Measurements from ENCODE around the gene ERGIC3. TPM values are rescaled to one million over a fixed set of nuclear protein-coding genes. Genes with fewer than 3 reads are reported as not detected.
"Not testable (repeated sequence)": the region's sequence is repeated elsewhere in the genome, so short reads cannot be mapped to it uniquely, and the experiment has no call there.

Gene ERGIC3
- total RNA-seq, 1 donor = 331 TPM

GRCh38 chr20:35517125-35517524 lies 24.8 kb upstream of the ERGIC3 start:
- TF ChIP-seq CTCF (IDR thresholded peaks at IDR 0.05; ENCODE audit: insufficient read depth, low read length) = no peak
- no peak for DNase-seq (ENCODE audit: low read depth)
- H3K4me3 ChIP-seq (ENCODE audit: low read depth, low read length) = no peak overlapping the region

GRCh38 chr20:35517767-35518166 lies 24.1 kb upstream of the ERGIC3 start:
- H3K4me3 ChIP-seq (ENCODE audit: low read depth, low read length); DNase-seq (ENCODE audit: low read depth): not testable (repeated sequence)

GRCh38 chr20:35518955-35519354 lies 22.9 kb upstream of the ERGIC3 start:
- TF ChIP-seq CTCF (IDR thresholded peaks at IDR 0.05; ENCODE audit: insufficient read depth, low read length) = no peak
- H3K4me3 ChIP-seq (ENCODE audit: low read depth, low read length) = no peak overlapping the region
- DNase-seq (ENCODE audit: low read depth) = no peak

GRCh38 chr20:35523298-35523888 lies 18.5 kb upstream of the ERGIC3 start:
- DNase-seq (ENCODE audit: low read depth) = no peak
- peak; percentile 72 for TF ChIP-seq CTCF (IDR thresholded peaks at IDR 0.05; ENCODE audit: insufficient read depth, low read length)
- no peak overlapping the region for H3K4me3 ChIP-seq (ENCODE audit: low read depth, low read length)

GRCh38 chr20:35525639-35526038 lies 16.2 kb upstream of the ERGIC3 start:
- H3K4me3 ChIP-seq (ENCODE audit: low read depth, low read length) = no peak overlapping the region
- no peak for TF ChIP-seq CTCF (IDR thresholded peaks at IDR 0.05; ENCODE audit: insufficient read depth, low read length)
- DNase-seq (ENCODE audit: low read depth) = no peak

- no peak overlapping the region for H3K4me3 ChIP-seq (ENCODE audit: low read depth, low read length)
- no peak for TF ChIP-seq CTCF (IDR thresholded peaks at IDR 0.05; ENCODE audit: insufficient read depth, low read length)
- DNase-seq (ENCODE audit: low read depth) = no peak
Measured at GRCh38 chr20:35527122-35527769, 14.6 kb upstream of the ERGIC3 start.

- no peak for TF ChIP-seq CTCF (IDR thresholded peaks at IDR 0.05; ENCODE audit: insufficient read depth, low read length)
- no peak for DNase-seq (ENCODE audit: low read depth)
- H3K4me3 ChIP-seq (ENCODE audit: low read depth, low read length) = no peak within 1 kb of the TSS
Measured at GRCh38 chr20:35529552-35529951, 12.3 kb upstream of the ERGIC3 start, which contains the start of gene C20orf173. Gene C20orf173 (minus strand): TSS chr20:35529652. CDS start chr20:35529373, 279 bp downstream.

Data from fibroblast of the aortic adventitia (primary cell).